ENCODE measurements around the gene PARD3. TPM values are rescaled to one million over a fixed set of nuclear protein-coding genes. Genes with fewer than 3 reads are reported as not detected.

The PARD3 gene
- total RNA-seq, 2 experiments from 2014 or later: 0.53 to 0.71 TPM

GRCh38 chr10:34186745-34187144 lies 628.4 kb downstream of the PARD3 start:
- no peaks in the 10 kb centered on the region for H3K36me3 Mint-ChIP-seq (ENCODE audit: low read depth)
- TF ChIP-seq CTCF (IDR thresholded peaks at IDR 0.05): no peak
- no peak for DNase-seq
- no peaks in the 10 kb centered on the region for H3K9me3 ChIP-seq (ENCODE audit: control insufficient read depth in 1 of 2, insufficient read depth in 1 of 2, low read length in 2 of 2)
- H3K27me3 Mint-ChIP-seq: no peaks in the 10 kb centered on the region
- POLR2A ChIA-PET: no interaction called here
- intact Hi-C loops (cut with DNase I, micrococcal nuclease): no loop called here
- H3K4me3 ChIP-seq (ENCODE audit: low read length): no peak overlapping the region
- CTCF ChIA-PET: no interaction called here
- no peak for ATAC-seq (ENCODE audit: poor library complexity)
- H3K27ac Mint-ChIP-seq: no peak overlapping the region
- H3K4me3 Mint-ChIP-seq: no peak overlapping the region
- H3K27me3 ChIP-seq (ENCODE audit: control insufficient read depth in 1 of 2, insufficient read depth in 2 of 2, low read length in 2 of 2): no peaks in the 10 kb centered on the region
- no peaks in the 10 kb centered on the region for H3K4me1 ChIP-seq (ENCODE audit: insufficient read depth, low read length)
- no peaks in the 10 kb centered on the region for H3K9me3 Mint-ChIP-seq
- no peak overlapping the region for H3K27ac ChIP-seq (ENCODE audit: low read depth in 1 of 2, low read length in 2 of 2)
- H3K36me3 ChIP-seq (ENCODE audit: insufficient read depth, low read length): no peaks in the 10 kb centered on the region
- H3K4me1 Mint-ChIP-seq (ENCODE audit: low read depth): no peaks in the 10 kb centered on the region

- H3K4me3 Mint-ChIP-seq: no peak overlapping the region
- POLR2A ChIA-PET: no interaction called here
- Histone ChIP-seq H3K4me3 (ENCODE audit: low read length) (no peak overlapping the region), H3K27ac (ENCODE audit: low read depth in 1 of 2, low read length in 2 of 2) (no peak overlapping the region), H3K27me3 (ENCODE audit: control insufficient read depth in 1 of 2, insufficient read depth in 2 of 2, low read length in 2 of 2) (no peaks in the 10 kb centered on the region), H3K36me3 (ENCODE audit: insufficient read depth, low read length) (no peaks in the 10 kb centered on the region), H3K4me1 (ENCODE audit: insufficient read depth, low read length) (no peaks in the 10 kb centered on the region), H3K9me3 (ENCODE audit: control insufficient read depth in 1 of 2, insufficient read depth in 1 of 2, low read length in 2 of 2) (no peaks in the 10 kb centered on the region)
- intact Hi-C loops (cut with DNase I, micrococcal nuclease): no loop called here
- H3K27me3 Mint-ChIP-seq: no peaks in the 10 kb centered on the region
- H3K36me3 Mint-ChIP-seq (ENCODE audit: low read depth): no peaks in the 10 kb centered on the region
- ATAC-seq (ENCODE audit: poor library complexity) (no peak), DNase-seq (no peak)
- no peak overlapping the region for H3K27ac Mint-ChIP-seq
- CTCF ChIA-PET: no interaction called here
- no peak for TF ChIP-seq CTCF (IDR thresholded peaks at IDR 0.05)
- H3K9me3 Mint-ChIP-seq: no peaks in the 10 kb centered on the region
- no peaks in the 10 kb centered on the region for H3K4me1 Mint-ChIP-seq (ENCODE audit: low read depth)
Observed at GRCh38 chr10:34185998-34186397, 629.1 kb downstream of the PARD3 start.

- DNase-seq (no peak), ATAC-seq (ENCODE audit: poor library complexity) (no peak)
- Histone ChIP-seq H3K4me1 (ENCODE audit: insufficient read depth, low read length) (no peaks in the 10 kb centered on the region), H3K36me3 (ENCODE audit: insufficient read depth, low read length) (no peaks in the 10 kb centered on the region), H3K27me3 (ENCODE audit: control insufficient read depth in 1 of 2, insufficient read depth in 2 of 2, low read length in 2 of 2) (no peaks in the 10 kb centered on the region), H3K4me3 (ENCODE audit: low read length) (no peak overlapping the region), H3K27ac (ENCODE audit: low read depth in 1 of 2, low read length in 2 of 2) (no peak overlapping the region), H3K9me3 (ENCODE audit: control insufficient read depth in 1 of 2, insufficient read depth in 1 of 2, low read length in 2 of 2) (no peaks in the 10 kb centered on the region)
- ChIA-PET POLR2A (no interaction called here), CTCF (no interaction called here)
- Mint-ChIP-seq H3K27me3 (no peaks in the 10 kb centered on the region), H3K36me3 (ENCODE audit: low read depth) (no peaks in the 10 kb centered on the region), H3K9me3 (no peaks in the 10 kb centered on the region), H3K4me1 (ENCODE audit: low read depth) (no peaks in the 10 kb centered on the region), H3K27ac (no peak overlapping the region), H3K4me3 (no peak overlapping the region)
- no peak for TF ChIP-seq CTCF (IDR thresholded peaks at IDR 0.05)
- intact Hi-C loops (cut with DNase I, micrococcal nuclease): no loop called here
Observed at GRCh38 chr10:34184939-34185386, 630.1 kb downstream of the PARD3 start.
